SU-DHL-6 (cell line): ENCODE measurements around the gene SNED1.

ENCODE experiments used
- H2AFZ ChIP-seq: fragments of 200-600 bp; sonication (generic); 2 replicates; pipeline ENCODE4 v1.6.1; 2014; ENCODE audit warnings: low read depth, mild to moderate bottlenecking, moderate library complexity, mixed read lengths, antibody characterized with exemption, low read length; ENCODE audit not compliant: severe bottlenecking
- H3F3A ChIP-seq: fragments of 200-600 bp; shearing (Covaris generic); 2 replicates; pipeline ENCODE4 v1.6.0; 2016; ENCODE audit warnings: antibody characterized with exemption, mild to moderate bottlenecking; ENCODE audit not compliant: insufficient read depth
- H3K27ac ChIP-seq: fragments of 200-600 bp; sonication (generic); 2 replicates; pipeline ENCODE4 v1.5.1; 2016; ENCODE audit warnings: low read depth, mild to moderate bottlenecking, low read length, moderate library complexity, mixed read lengths
- H3K27me3 ChIP-seq: fragments of 200-600 bp; sonication (generic), shearing (Covaris generic); 2 replicates; pipeline ENCODE4 v1.6.0; 2014; ENCODE audit warnings: mild to moderate bottlenecking, low read length
- H3K36me3 ChIP-seq: fragments of 200-600 bp; sonication (generic); 2 replicates; pipeline ENCODE4 v1.6.1; 2014; ENCODE audit warnings: mild to moderate bottlenecking, low read length, mixed read lengths
- H3K4me2 ChIP-seq: fragments of 300-600, 200-600 bp; shearing (Covaris generic), sonication (generic); 2 replicates; pipeline ENCODE4 v1.6.0; 2014; ENCODE audit warnings: low read length, low read depth, mild to moderate bottlenecking; ENCODE audit not compliant: poor library complexity, severe bottlenecking
- H3K4me3 ChIP-seq: fragments of 200-600 bp; sonication (generic); 2 replicates; pipeline ENCODE4 v1.5.1; 2014; ENCODE audit warnings: antibody characterized with exemption, low read length, mild to moderate bottlenecking, mixed read lengths; ENCODE audit not compliant: insufficient read depth, poor library complexity, severe bottlenecking
- H3K79me2 ChIP-seq: fragments of 200-600 bp; sonication (generic); 2 replicates; pipeline ENCODE4 v1.6.1; 2014; ENCODE audit warnings: mild to moderate bottlenecking, low read length, moderate library complexity; ENCODE audit not compliant: insufficient read depth
- H3K9ac ChIP-seq: fragments of 200-600 bp; sonication (generic); 2 replicates; pipeline ENCODE4 v1.7.0; 2014; ENCODE audit warnings: mild to moderate bottlenecking, low read length
- H3K9me2 ChIP-seq: fragments of 200-600 bp; sonication (generic); replicated peaks from 2 replicates; pipeline ENCODE4 v1.6.1; 2014; ENCODE audit warnings: low read length; ENCODE audit not compliant: insufficient read depth
- H3K9me3 ChIP-seq: fragments of 200-600 bp; sonication (generic); 2 replicates; pipeline ENCODE4 v1.6.1; 2014; ENCODE audit warnings: low read length, mixed read lengths; ENCODE audit not compliant: insufficient read depth
- H4K20me1 ChIP-seq: fragments of 200-600 bp; sonication (generic); 2 replicates; pipeline ENCODE4 v1.6.1; 2014; ENCODE audit warnings: low read depth, mild to moderate bottlenecking, antibody characterized with exemption, low read length, moderate library complexity, mixed read lengths
- CTCF ChIP-seq: fragments of 200-600 bp; sonication (generic); IDR thresholded peaks from one replicate; pipeline ENCODE4 v1.5.1; 2017; ENCODE audit warnings: antibody characterized with exemption, mild to moderate bottlenecking, low read length, moderate library complexity; ENCODE audit not compliant: insufficient read depth, poor library complexity, severe bottlenecking
- EZH2phosphoT487 ChIP-seq: fragments of 200-600 bp; sonication (generic), shearing (Covaris generic); conservative IDR thresholded peaks from 2 replicates; pipeline ENCODE4 v1.6.1; 2018; ENCODE audit warnings: mild to moderate bottlenecking, antibody characterized with exemption, low read length, moderate library complexity, mixed read lengths

SNED1 gene

GRCh38 chr2:240997141-240997855 lies 1.1 kb upstream of the SNED1 start:
- no peaks in the 10 kb centered on the region for H3K79me2 ChIP-seq
- H4K20me1 ChIP-seq: no peaks in the 10 kb centered on the region
- no peak overlapping the region for H3K27ac ChIP-seq
- TF ChIP-seq CTCF (no peak), EZH2phosphoT487 (no peak)
- no peaks in the 10 kb centered on the region for H3K9me3 ChIP-seq
- H2AFZ ChIP-seq: no peak overlapping the region
- H3K36me3 ChIP-seq: no peaks in the 10 kb centered on the region
- H3K4me3 ChIP-seq: no peak overlapping the region
- no peak overlapping the region for H3K4me2 ChIP-seq
- no peak overlapping the region for H3K9ac ChIP-seq
- no peaks in the 10 kb centered on the region for H3F3A ChIP-seq
- no peaks in the 10 kb centered on the region for H3K9me2 ChIP-seq
- no peaks in the 10 kb centered on the region for H3K27me3 ChIP-seq

GRCh38 chr2:240998706-240998994 lies 232 bp downstream of the SNED1 start:
- no peaks in the 10 kb centered on the region for H4K20me1 ChIP-seq
- peaks cover 1% of the 10 kb centered on the region; the same call in 1 of the 2 replicates for H3K9me3 ChIP-seq
- no peaks in the 10 kb centered on the region for H3K9me2 ChIP-seq
- H3K9ac ChIP-seq: no peak overlapping the region
- no peaks in the 10 kb centered on the region for H3F3A ChIP-seq
- no peaks in the 10 kb centered on the region for H3K36me3 ChIP-seq
- no peak overlapping the region for H3K4me3 ChIP-seq
- H2AFZ ChIP-seq: no peak overlapping the region
- no peaks in the 10 kb centered on the region for H3K79me2 ChIP-seq
- H3K27ac ChIP-seq: no peak overlapping the region
- H3K4me2 ChIP-seq: no peak overlapping the region
- TF ChIP-seq CTCF (no peak), EZH2phosphoT487 (no peak)
- no peaks in the 10 kb centered on the region for H3K27me3 ChIP-seq

GRCh38 chr2:240998995-240999791 lies 775 bp downstream of the SNED1 start:
- Histone ChIP-seq H3K27me3 (no peaks in the 10 kb centered on the region), H3K4me3 (no peak overlapping the region), H3K9ac (no peak overlapping the region), H3K9me3 (peaks cover 7% of the 10 kb centered on the region; the same call in 1 of the 2 replicates), H3K36me3 (no peaks in the 10 kb centered on the region), H3K9me2 (no peaks in the 10 kb centered on the region), H3F3A (no peaks in the 10 kb centered on the region), H3K79me2 (no peaks in the 10 kb centered on the region), H2AFZ (no peak overlapping the region), H3K27ac (no peak overlapping the region), H3K4me2 (no peak overlapping the region), H4K20me1 (no peaks in the 10 kb centered on the region)
- TF ChIP-seq EZH2phosphoT487 (no peak), CTCF (no peak)
